Smooth muscle cell (in vitro differentiated cells): Measurements from ENCODE around the gene KRT79. TPM values are rescaled to one million over a fixed set of nuclear protein-coding genes. Genes with fewer than 3 reads are reported as not detected.

Source experiments
- DNase-seq: peaks from one replicate; lab custom pipeline; 2025; ENCODE audit not compliant: unreplicated experiment; lab: John Stamatoyannopoulos, UW
- H2AFZ ChIP-seq: fragments of 200-600 bp; sonication (generic); 2 replicates; pipeline ENCODE4 v1.6.0; 2016; ENCODE audit warnings: antibody characterized with exemption, low read depth, mild to moderate bottlenecking
- H3F3A ChIP-seq: fragments of 200-600 bp; sonication (generic); 2 replicates; pipeline ENCODE4 v1.6.0; 2017; ENCODE audit warnings: antibody characterized with exemption, low read depth
- H3K27ac ChIP-seq: fragments of 200-600 bp; sonication (generic); 2 replicates; pipeline ENCODE4 v1.5.1; 2016; ENCODE audit warnings: low read depth, mild to moderate bottlenecking
- H3K27me3 ChIP-seq: fragments of 200-600 bp; sonication (generic); 2 replicates; pipeline ENCODE4 v1.6.1; 2016; ENCODE audit warnings: low read depth, mild to moderate bottlenecking
- H3K36me3 ChIP-seq: fragments of 200-600 bp; sonication (generic); 2 replicates; pipeline ENCODE4 v1.5.1; 2016; ENCODE audit warnings: low read depth
- H3K4me1 ChIP-seq: fragments of 200-600 bp; sonication (generic); 2 replicates; pipeline ENCODE4 v1.5.1; 2016; ENCODE audit warnings: low read depth
- H3K4me2 ChIP-seq: fragments of 200-600 bp; sonication (generic); 2 replicates; pipeline ENCODE4 v1.6.0; 2016; ENCODE audit warnings: mild to moderate bottlenecking
- H3K4me3 ChIP-seq: fragments of 200-600 bp; sonication (generic); 2 replicates; pipeline ENCODE4 v1.5.1; 2016; ENCODE audit warnings: mild to moderate bottlenecking
- H3K79me2 ChIP-seq: fragments of 200-600 bp; sonication (generic); 2 replicates; pipeline ENCODE4 v1.6.0; 2016; ENCODE audit warnings: low read depth, mild to moderate bottlenecking
- H3K9ac ChIP-seq: fragments of 200-600 bp; sonication (generic); 2 replicates; pipeline ENCODE4 v1.6.0; 2016; ENCODE audit warnings: low read depth
- H3K9me3 ChIP-seq: fragments of 200-600 bp; sonication (generic); replicated peaks from 2 replicates; pipeline ENCODE4 v1.5.1; 2016; ENCODE audit warnings: low read depth
- H4K20me1 ChIP-seq: fragments of 200-600 bp; sonication (generic); 2 replicates; pipeline ENCODE4 v1.6.0; 2016; ENCODE audit warnings: low read depth
- WGBS: methylation state at CpG from one replicate; pipeline ENCODE4 v1.1.7; 2016; ENCODE audit warnings: low lambda C conversion rate; 5-methylcytosine and 5-hydroxymethylcytosine counted together
- polyA plus RNA-seq: library from polyadenylated mRNA; unstranded; fragments of >200 nt; fragmentation: Nextera tagmentation; extraction: Ambion mirVana; gene quantifications from 2 replicates; pipeline ENCODE4 v1.2.1, GENCODE V29; 2016
- total RNA-seq: library from RNA; depleted of rRNA; stranded (reverse); fragments of >200 nt; gene quantifications from 2 replicates; pipeline ENCODE4 v1.2.3, GENCODE V29; 2014
- TF ChIP-seq, protein P1 (sequence below): fragments of 200-600 bp; sonication (generic); IDR thresholded peaks from 2 replicates; pipeline ENCODE4 v1.5.1; 2017; ENCODE audit warnings: borderline replicate concordance, mild to moderate bottlenecking, antibody characterized with exemption; ENCODE audit not compliant: insufficient read depth, poor library complexity, severe bottlenecking

KRT79 gene
- total and polyA plus RNA-seq, 2 experiments from 2014 or later: 3.4 to 4.1 TPM

DNA sequence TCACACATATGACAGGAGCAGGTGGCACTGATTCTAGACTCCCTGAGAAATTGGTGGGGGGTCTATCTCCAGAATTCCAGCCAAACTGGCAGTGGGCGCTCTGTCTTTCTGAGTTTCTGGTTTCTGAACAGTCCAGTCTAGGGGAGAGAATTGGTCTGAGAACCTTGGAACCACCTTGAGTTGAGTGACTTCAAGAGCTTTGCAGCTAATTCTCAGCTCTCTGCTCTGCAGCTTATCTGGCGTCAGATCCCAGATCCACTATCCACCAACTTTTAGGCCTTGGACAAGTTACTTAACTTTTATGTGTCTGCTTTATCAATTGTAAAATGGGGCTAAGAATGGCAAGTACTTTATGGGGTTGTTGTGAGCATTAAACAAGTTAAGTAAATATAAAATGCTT is 55.3 kb downstream of the KRT79 start:
- Histone ChIP-seq H3K27me3 (peaks cover 75% of the 10 kb centered on the region), H3K79me2 (no peaks in the 10 kb centered on the region), H3K9me3 (no peaks in the 10 kb centered on the region), H3K36me3 (no peaks in the 10 kb centered on the region), H4K20me1 (no peaks in the 10 kb centered on the region), H3K9ac (no peak overlapping the region), H3K4me3 (no peak overlapping the region), H3K4me2 (no peak overlapping the region), H3F3A (no peaks in the 10 kb centered on the region), H2AFZ (no peak overlapping the region), H3K4me1 (no peaks in the 10 kb centered on the region), H3K27ac (no peak overlapping the region)
- 93% methylated on average over 2 of the region's 2 CpGs for WGBS
- DNase-seq: no peak
- TF ChIP-seq, protein P1, sequence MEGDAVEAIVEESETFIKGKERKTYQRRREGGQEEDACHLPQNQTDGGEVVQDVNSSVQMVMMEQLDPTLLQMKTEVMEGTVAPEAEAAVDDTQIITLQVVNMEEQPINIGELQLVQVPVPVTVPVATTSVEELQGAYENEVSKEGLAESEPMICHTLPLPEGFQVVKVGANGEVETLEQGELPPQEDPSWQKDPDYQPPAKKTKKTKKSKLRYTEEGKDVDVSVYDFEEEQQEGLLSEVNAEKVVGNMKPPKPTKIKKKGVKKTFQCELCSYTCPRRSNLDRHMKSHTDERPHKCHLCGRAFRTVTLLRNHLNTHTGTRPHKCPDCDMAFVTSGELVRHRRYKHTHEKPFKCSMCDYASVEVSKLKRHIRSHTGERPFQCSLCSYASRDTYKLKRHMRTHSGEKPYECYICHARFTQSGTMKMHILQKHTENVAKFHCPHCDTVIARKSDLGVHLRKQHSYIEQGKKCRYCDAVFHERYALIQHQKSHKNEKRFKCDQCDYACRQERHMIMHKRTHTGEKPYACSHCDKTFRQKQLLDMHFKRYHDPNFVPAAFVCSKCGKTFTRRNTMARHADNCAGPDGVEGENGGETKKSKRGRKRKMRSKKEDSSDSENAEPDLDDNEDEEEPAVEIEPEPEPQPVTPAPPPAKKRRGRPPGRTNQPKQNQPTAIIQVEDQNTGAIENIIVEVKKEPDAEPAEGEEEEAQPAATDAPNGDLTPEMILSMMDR: no peak

DNA sequence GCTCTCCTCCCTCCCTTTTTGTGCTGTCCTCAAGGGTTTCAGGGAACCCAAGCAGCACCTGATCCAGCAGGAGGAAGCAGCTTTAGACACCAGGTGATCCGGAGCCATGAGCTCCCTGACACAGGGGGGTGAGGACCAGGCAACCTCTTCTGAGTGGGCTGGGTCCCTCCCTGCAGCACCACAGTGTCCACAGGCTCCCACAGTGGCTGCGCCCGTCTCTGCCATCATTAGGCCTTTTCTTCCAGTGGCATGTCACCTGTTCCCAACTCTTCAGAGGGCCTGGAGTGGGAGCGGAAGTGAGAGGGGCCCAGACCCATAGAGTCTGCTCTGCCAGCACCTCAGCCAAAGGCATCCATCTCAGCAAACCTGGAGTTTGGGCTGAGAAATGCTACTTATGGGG is 56.5 kb downstream of the KRT79 start:
- H4K20me1 ChIP-seq: no peaks in the 10 kb centered on the region
- no peaks in the 10 kb centered on the region for H3K36me3 ChIP-seq
- no peaks in the 10 kb centered on the region for H3K4me1 ChIP-seq
- TF ChIP-seq, protein P1: no peak
- WGBS: 94% methylated on average over 4 of the region's 4 CpGs
- H3K4me2 ChIP-seq: no peak overlapping the region
- no peak overlapping the region for H2AFZ ChIP-seq
- H3K79me2 ChIP-seq: no peaks in the 10 kb centered on the region
- no peaks in the 10 kb centered on the region for H3K9me3 ChIP-seq
- H3K4me3 ChIP-seq: no peak overlapping the region
- no peak overlapping the region for H3K27ac ChIP-seq
- no peaks in the 10 kb centered on the region for H3F3A ChIP-seq
- peaks cover 78% of the 10 kb centered on the region for H3K27me3 ChIP-seq
- H3K9ac ChIP-seq: no peak overlapping the region
- no peak for DNase-seq

DNA sequence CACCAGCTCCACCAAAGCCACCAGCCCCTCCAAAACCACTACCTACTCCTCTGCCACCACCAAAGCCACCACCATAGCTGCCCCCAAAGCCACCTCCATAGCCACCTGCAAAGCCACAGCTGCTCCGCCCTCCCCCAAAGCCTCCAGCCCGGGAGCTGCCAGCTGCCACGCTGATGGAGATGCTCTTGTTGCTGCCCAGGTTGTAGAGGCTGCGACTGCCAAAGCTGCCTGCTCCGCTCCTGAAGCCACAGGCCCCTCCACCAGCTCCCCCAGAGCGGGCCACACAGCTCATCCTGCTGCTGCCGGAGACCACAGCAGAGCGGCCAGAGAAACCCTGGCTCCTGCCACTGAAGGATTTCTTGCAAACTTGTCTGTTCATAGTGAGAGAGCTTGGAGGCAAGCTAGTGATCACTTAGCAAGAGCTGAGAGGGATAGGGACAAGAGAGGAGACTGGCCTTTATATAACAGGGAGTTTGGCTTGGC is 57.2 kb downstream of the KRT79 start, which contains the start of gene KRT76:
Gene KRT76, minus strand, starts transcription at position 433 of the 483 bp plus-strand sequence. Its CDS starts 54 bp downstream, at position 379.
- Histone ChIP-seq H3K4me1 (no peaks in the 10 kb centered on the region), H3F3A (no peaks in the 10 kb centered on the region), H2AFZ (no peak within 1 kb of the TSS), H3K9me3 (no peaks in the 10 kb centered on the region), H3K79me2 (no peaks in the 10 kb centered on the region), H3K36me3 (no peaks in the 10 kb centered on the region), H4K20me1 (no peaks in the 10 kb centered on the region), H3K27me3 (peaks cover 72% of the 10 kb centered on the region), H3K4me2 (no peak within 1 kb of the TSS), H3K4me3 (no peak within 1 kb of the TSS), H3K27ac (no peak within 1 kb of the TSS), H3K9ac (no peak within 1 kb of the TSS)
- no peak for DNase-seq
- TF ChIP-seq, protein P1: no peak
- WGBS: 93% methylated on average over 8 of the region's 8 CpGs

DNA sequence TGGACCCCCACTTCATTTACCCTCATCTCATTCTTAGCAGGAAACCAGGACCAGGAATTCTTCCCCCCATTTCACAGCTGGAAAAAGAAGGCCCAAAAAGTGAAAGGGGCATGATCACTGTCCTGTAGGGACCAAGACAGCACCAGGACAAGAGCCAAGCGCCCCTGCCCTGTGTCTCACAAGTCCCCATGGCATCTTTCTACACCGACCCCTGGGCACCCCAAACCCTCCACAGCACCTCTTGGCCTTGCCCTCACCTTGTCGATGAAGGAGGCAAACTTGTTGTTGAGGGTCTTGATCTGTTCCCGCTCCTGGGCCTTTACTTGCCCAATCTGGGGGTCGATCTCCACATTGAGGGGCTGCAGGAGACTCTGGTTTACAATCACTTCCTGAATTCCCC is 57.7 kb downstream of the KRT79 start:
- no peak for DNase-seq
- H3K4me3 ChIP-seq: no peak overlapping the region
- H4K20me1 ChIP-seq: no peaks in the 10 kb centered on the region
- H2AFZ ChIP-seq: no peak overlapping the region
- no peaks in the 10 kb centered on the region for H3K4me1 ChIP-seq
- H3K79me2 ChIP-seq: no peaks in the 10 kb centered on the region
- no peak overlapping the region for H3K27ac ChIP-seq
- H3F3A ChIP-seq: no peaks in the 10 kb centered on the region
- H3K27me3 ChIP-seq: peaks cover 68% of the 10 kb centered on the region
- H3K4me2 ChIP-seq: no peak overlapping the region
- TF ChIP-seq, protein P1: no peak
- 92% methylated on average over 5 of the region's 5 CpGs for WGBS
- H3K36me3 ChIP-seq: no peaks in the 10 kb centered on the region
- no peak overlapping the region for H3K9ac ChIP-seq
- no peaks in the 10 kb centered on the region for H3K9me3 ChIP-seq
